ENCODE results near the gene CD58. TPM values are rescaled to one million over a fixed set of nuclear protein-coding genes. Genes with fewer than 3 reads are reported as not detected.
A peak's percentile ranks its signal among the peaks of the same experiment; 100 is the strongest.

CD58 gene
- total and polyA plus RNA-seq, 9 of the 15 experiments (the other 6 are each of a cell fraction or from before 2014, with no cell fraction given) = 18.1 to 113 (median 37.4) TPM

DNA sequence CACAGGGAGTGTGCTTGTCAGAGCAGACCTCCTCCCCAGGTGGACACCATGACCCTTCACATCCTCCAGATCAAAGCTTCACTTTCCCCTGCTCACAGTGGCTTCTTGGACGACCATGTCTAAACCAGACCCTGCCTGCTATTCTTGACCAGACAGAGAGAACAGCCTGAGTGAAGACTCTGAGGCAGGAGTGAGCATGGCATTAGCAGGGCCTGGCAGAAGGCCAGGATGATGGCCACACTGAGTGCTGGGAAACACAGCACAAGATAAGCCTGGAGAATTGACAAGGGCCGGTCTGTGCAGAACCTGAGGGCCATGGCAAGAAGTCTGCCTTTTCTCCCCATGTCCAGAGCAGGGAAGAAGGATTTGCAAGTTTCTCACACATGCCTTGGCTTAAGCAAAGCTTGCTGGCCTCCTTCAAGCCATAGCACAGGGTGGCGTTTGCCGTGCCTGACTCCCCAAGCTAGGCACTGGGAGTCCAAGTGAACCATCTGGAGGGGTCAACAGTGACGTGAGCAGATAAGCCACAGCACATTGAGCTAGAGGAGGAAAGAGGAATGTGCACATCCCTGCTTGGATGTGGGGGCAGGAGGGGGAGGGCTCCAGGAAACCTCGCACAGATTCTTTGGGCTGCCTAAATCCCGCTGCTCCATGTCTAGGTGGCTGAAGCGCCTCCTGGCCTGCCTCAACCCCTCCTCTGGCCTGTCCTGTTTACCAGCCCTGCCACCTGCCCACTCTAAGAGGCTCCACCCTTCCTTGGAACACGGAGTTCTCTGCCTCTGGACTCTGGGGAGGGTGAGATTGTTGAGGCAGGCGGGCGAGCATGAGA lies 87.1 kb downstream of the CD58 start:
- peak overlapping the region in 1 of 2 experiments; percentile 3; a peak in 2 of 4 replicates for H3K9ac ChIP-seq (ENCODE audit: insufficient read depth in 1 of 2, low read depth in 2 of 2, low read length in 2 of 2)
- peak; percentile 37 for ATAC-seq
- no peaks in the 10 kb centered on the region; a peak in 1 of 5 replicates for H3K27me3 ChIP-seq (ENCODE audit: control insufficient read depth in 2 of 2, insufficient read depth in 2 of 2, low read length in 2 of 2)
- no peak overlapping the region for H3K4me2 ChIP-seq (ENCODE audit: insufficient read depth, low read length)
- no peaks in the 10 kb centered on the region for H4K20me1 ChIP-seq (replicated peaks; ENCODE audit: control insufficient read depth, insufficient read depth, low read length)
- peaks cover 11 to 16% of the 10 kb centered on the region in 2 experiments; a peak in 3 of 5 replicates for H3K4me1 ChIP-seq (replicated peaks in 1 of 2; ENCODE audit: control insufficient read depth in 2 of 2, insufficient read depth in 2 of 2, low read length in 2 of 2)
- 26% methylated on average over 11 of the region's 11 CpGs for WGBS (ENCODE audit: insufficient coverage, low coverage, missing lambda C conversion rate)
- intact Hi-C loops (cut with micrococcal nuclease) = loop anchor here (2.0 kb wide), 1 partner anchor 75 kb away; no protein-coding TSS in a partner anchor
- H3K9me1 ChIP-seq (ENCODE audit: control insufficient read depth, insufficient read depth, low read length) = no peaks in the 10 kb centered on the region
- in situ Hi-C loops (cut with MboI) = loop anchor here (5.0 kb wide), 1 partner anchor 121 kb away; no protein-coding TSS in a partner anchor
- H3K4me3 ChIP-seq = no peak overlapping the region
- H3K79me2 ChIP-seq (ENCODE audit: control insufficient read depth, insufficient read depth, low read length) = no peaks in the 10 kb centered on the region
- H3K36me3 ChIP-seq (ENCODE audit: control insufficient read depth, insufficient read depth, low read length) = no peaks in the 10 kb centered on the region
- no peak overlapping the region for H3K27ac ChIP-seq (ENCODE audit: extremely low read depth, low read depth, low read length)
- ChIA-PET POLR2A (interaction anchor here (0.6 to 1.9 kb wide), 11 partner anchors 10 to 1104 kb away, joined by 3 to 16 read pairs (median 3); no protein-coding TSS in a partner anchor), CTCF (ENCODE audit: low intra/inter-chr PET ratio) (interaction anchor here (0.7 to 4.6 kb wide), 6 partner anchors 16 to 345 kb away, joined by 3 to 74 read pairs (median 17); no protein-coding TSS in a partner anchor)
- peak; percentile 60 for FAIRE-seq
- BruUV-seq (replicated peaks) = no TSS peak
- H3K9me3 ChIP-seq (replicated peaks; ENCODE audit: control insufficient read depth, insufficient read depth, low read depth, low read length) = no peaks in the 10 kb centered on the region
- peak overlapping the region; percentile 49 for H2AFZ ChIP-seq (ENCODE audit: low read depth, low read length)
- DNase-seq (ENCODE audit: extremely low read depth in 1 of 4, low spot score in 3 of 4) = peak in 2 of 4 experiments; percentile 48 to 69
- TF ChIP-seq, protein P1, sequence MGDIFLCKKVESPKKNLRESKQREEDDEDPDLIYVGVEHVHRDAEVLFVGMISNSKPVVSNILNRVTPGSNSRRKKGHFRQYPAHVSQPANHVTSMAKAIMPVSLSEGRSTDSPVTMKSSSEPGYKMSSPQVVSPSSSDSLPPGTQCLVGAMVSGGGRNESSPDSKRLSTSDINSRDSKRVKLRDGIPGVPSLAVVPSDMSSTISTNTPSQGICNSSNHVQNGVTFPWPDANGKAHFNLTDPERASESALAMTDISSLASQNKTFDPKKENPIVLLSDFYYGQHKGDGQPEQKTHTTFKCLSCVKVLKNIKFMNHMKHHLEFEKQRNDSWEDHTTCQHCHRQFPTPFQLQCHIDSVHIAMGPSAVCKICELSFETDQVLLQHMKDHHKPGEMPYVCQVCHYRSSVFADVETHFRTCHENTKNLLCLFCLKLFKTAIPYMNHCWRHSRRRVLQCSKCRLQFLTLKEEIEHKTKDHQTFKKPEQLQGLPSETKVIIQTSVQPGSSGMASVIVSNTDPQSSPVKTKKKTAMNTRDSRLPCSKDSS (IDR thresholded peaks at IDR 0.05; ENCODE audit: low read depth, partially characterized antibody) = no peak
- TF ChIP-seq NFIC (IDR thresholded peaks at IDR 0.05) = peak; percentile 94
- TF ChIP-seq RCOR1 (IDR thresholded peaks at IDR 0.05; ENCODE audit: borderline replicate concordance in 1 of 2, low read depth in 2 of 2, low read length in 2 of 2) = 0 out of 4 replicates have a peak, but pooled peaks of 1 of the 2 experiments have one; percentile 2
- no peak for TF ChIP-seq FIP1L1 (IDR thresholded peaks at IDR 0.05; ENCODE audit: low read depth, low read length, poor library complexity, severe bottlenecking)
- peak in 1 of 2 experiments; percentile 51; a peak in 1 of 4 replicates for TF ChIP-seq KDM1A (IDR thresholded peaks at IDR 0.05)
- TF ChIP-seq ZNF586 (CRISPR knock-in tag; conservative IDR thresholded peaks at IDR 0.05) = no peak
- TF ChIP-seq, protein P2, sequence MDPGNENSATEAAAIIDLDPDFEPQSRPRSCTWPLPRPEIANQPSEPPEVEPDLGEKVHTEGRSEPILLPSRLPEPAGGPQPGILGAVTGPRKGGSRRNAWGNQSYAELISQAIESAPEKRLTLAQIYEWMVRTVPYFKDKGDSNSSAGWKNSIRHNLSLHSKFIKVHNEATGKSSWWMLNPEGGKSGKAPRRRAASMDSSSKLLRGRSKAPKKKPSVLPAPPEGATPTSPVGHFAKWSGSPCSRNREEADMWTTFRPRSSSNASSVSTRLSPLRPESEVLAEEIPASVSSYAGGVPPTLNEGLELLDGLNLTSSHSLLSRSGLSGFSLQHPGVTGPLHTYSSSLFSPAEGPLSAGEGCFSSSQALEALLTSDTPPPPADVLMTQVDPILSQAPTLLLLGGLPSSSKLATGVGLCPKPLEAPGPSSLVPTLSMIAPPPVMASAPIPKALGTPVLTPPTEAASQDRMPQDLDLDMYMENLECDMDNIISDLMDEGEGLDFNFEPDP (CRISPR knock-in tag; IDR thresholded peaks at IDR 0.05) = no peak
- no peak for TF ChIP-seq YBX1 (IDR thresholded peaks at IDR 0.05)
- no peak for TF ChIP-seq ELF4 (CRISPR knock-in tag; IDR thresholded peaks at IDR 0.05)
- TF ChIP-seq, protein P3, sequence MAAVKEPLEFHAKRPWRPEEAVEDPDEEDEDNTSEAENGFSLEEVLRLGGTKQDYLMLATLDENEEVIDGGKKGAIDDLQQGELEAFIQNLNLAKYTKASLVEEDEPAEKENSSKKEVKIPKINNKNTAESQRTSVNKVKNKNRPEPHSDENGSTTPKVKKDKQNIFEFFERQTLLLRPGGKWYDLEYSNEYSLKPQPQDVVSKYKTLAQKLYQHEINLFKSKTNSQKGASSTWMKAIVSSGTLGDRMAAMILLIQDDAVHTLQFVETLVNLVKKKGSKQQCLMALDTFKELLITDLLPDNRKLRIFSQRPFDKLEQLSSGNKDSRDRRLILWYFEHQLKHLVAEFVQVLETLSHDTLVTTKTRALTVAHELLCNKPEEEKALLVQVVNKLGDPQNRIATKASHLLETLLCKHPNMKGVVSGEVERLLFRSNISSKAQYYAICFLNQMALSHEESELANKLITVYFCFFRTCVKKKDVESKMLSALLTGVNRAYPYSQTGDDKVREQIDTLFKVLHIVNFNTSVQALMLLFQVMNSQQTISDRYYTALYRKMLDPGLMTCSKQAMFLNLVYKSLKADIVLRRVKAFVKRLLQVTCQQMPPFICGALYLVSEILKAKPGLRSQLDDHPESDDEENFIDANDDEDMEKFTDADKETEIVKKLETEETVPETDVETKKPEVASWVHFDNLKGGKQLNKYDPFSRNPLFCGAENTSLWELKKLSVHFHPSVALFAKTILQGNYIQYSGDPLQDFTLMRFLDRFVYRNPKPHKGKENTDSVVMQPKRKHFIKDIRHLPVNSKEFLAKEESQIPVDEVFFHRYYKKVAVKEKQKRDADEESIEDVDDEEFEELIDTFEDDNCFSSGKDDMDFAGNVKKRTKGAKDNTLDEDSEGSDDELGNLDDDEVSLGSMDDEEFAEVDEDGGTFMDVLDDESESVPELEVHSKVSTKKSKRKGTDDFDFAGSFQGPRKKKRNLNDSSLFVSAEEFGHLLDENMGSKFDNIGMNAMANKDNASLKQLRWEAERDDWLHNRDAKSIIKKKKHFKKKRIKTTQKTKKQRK (IDR thresholded peaks at IDR 0.05; ENCODE audit: borderline replicate concordance, low read depth, low read length) = no peak
